Inflammatory macrophage (primary cell): ENCODE results near the gene MYL5.
A peak's percentile ranks its signal among the peaks of the same experiment; 100 is the strongest.
"Not testable (repeated sequence)": the region's sequence is repeated elsewhere in the genome, so short reads cannot be mapped to it uniquely, and the experiment has no call there.

Experiments used
- DNase-seq, 2 donors: peaks; one replicate each; pipeline ENCODE4 v3.0.0-alpha.2; 2020 to 2022

Gene MYL5

GRCh38 chr4:657834-658667, 16.3 kb upstream of the MYL5 start:
- no peak for DNase-seq

DNA sequence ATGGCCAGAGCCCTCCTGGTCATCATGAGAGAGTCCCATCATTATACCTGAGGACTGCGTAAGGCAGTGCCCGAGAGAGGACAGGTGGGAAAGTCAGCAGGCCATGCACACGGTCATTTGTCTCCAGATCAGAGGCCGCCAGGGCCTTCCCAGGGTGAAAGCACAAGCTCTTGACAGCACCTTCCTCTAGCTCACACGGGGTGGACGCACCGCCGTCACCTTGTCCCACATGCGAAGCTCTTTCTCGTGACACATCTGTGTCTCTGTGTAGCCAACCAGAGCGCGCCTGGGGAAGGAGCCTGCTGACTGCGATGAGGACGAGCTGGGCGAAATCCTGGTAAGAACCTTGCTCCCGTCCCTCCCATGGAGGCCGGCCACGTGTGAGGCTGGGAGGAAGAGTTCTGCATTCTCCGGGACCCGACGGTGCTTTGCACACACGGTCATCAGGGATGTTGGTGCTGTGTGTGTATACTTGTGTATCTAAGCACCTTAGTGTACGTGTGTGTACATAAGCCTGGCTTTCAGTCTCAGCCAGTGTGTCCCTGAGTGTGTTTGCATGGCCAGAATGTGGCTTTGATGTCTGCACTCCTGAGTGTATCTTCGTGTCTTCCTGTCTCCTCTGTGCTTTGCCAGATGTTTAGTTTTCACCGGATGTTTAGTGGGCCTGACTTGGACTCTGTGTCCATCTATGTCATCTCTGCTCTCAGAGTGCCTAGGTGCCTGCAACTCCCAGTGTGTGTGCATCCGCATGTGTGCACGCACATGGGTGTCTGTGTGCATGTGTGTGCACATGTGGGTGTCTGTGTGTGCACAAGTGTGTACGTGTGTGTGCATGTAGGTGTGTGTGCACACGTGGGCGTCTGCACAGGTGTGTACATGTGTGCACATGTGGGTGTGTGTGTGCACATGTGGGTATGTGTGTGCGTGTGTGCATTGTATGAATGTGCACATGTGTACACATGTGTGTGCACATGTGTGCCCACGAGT, 15.4 kb upstream of the MYL5 start:
- no peak for DNase-seq

DNA sequence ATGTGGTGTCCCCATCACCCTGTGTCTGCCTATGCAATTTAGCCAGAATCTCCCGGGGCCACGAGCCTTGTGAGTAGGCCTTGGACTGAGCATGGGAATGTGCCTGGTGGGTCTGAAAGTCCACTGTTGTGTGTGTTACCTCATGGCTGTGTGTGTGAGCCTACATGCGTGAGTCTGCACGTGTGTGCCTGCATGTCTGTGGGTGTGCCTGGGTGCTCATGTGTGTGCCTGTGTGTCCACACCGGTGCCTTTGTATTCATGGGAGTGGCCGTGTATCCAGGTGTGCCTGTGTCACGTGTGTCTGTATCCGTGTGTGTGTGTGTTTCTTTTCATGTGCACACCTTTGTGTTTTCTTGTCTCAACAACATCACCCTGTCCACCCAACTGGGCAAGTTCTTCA, 14.5 kb upstream of the MYL5 start:
- DNase-seq, result no peak

- no peak for DNase-seq
Measured at GRCh38 chr4:660401-660800, 13.9 kb upstream of the MYL5 start.

- DNase-seq, result no peak
Measured at GRCh38 chr4:661231-661630, 13.1 kb upstream of the MYL5 start.

DNA sequence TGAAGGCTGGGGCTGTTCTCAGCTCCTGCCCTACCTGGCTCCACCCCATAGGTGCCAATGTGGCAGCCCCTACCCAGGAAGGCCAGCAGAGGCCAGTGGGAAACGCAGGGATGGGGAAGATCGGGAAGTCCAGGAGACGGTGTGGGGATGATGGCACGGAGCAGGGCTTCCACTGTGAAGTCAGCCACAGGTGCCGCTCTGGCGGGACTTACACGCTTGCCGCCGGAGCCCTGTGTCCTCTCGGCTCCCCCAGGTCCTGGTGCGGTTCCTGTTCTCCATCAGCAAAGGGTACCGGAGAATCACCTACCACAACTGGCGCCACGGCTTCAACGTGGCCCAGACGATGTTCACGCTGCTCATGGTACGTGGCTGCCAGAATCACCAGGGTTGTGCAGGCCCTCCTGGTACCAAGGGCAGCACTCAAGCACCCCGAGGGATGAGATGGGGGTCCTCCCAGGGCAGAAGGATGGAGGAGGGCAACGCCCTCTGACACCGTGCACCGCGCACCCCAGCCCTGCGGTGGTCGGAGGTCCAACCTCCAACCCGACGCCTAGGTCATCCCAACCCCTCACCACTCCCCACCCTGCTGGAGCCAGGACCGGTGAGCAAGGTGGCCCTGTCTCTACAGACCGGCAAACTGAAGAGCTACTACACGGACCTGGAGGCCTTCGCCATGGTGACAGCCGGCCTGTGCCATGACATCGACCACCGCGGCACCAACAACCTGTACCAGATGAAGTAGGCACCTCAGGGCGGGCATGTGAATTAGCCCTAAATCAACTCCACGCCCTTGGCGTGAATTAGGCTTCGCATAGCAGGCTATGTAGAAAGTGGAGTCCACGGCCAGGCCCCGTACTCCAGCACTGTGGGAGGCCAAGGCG, 12.2 kb upstream of the MYL5 start:
- no peak for DNase-seq

GRCh38 chr4:663046-663437, 11.3 kb upstream of the MYL5 start:
- DNase-seq, result no peak

- DNase-seq, result peak; percentile 17 to 51
Measured at GRCh38 chr4:663438-664428, 10.6 kb upstream of the MYL5 start.

GRCh38 chr4:664713-665231, 9.6 kb upstream of the MYL5 start:
- no peak for DNase-seq

GRCh38 chr4:665381-665750, 9.0 kb upstream of the MYL5 start:
- DNase-seq, result no peak

- no peak for DNase-seq
Measured at GRCh38 chr4:665751-666435, 8.4 kb upstream of the MYL5 start.

DNA sequence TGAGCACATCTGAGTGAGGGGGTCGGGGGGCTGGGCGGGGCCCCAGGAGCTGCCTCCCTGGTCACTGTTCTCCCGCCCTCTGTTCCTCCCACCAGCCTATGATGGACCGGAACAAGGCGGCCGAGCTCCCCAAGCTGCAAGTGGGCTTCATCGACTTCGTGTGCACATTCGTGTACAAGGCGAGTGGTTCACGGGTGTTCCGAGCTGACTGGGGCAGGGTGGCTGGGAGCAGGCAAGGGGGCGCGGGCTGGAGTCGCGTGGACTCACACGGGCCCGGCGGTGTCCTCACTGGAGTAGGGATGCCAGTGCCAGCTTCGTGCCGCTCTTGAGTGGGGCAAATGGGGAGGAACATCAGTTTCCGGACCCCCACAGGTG, 7.9 kb upstream of the MYL5 start:
- DNase-seq, result no peak

GRCh38 chr4:666822-667544, 7.4 kb upstream of the MYL5 start:
- no peak for DNase-seq

DNA sequence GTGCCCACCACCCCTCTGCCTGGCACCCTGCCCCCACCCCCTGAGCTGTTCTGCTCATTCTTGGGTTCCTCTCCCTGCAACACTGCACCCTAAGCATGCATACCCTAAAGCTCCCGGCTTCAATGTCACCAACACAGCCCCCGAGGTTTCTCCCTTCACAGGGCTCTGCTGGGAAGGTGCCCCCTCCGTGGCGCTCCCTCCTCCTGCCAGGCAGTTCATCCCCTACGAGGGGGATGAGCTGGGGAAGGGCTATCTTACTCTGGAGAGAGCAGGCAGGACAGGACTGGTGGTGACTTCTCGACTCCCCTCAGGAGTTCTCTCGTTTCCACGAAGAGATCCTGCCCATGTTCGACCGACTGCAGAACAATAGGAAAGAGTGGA, 6.8 kb upstream of the MYL5 start:
- DNase-seq, result no peak

- not testable (repeated sequence) for DNase-seq
Measured at GRCh38 chr4:668219-668618, 6.1 kb upstream of the MYL5 start.

DNA sequence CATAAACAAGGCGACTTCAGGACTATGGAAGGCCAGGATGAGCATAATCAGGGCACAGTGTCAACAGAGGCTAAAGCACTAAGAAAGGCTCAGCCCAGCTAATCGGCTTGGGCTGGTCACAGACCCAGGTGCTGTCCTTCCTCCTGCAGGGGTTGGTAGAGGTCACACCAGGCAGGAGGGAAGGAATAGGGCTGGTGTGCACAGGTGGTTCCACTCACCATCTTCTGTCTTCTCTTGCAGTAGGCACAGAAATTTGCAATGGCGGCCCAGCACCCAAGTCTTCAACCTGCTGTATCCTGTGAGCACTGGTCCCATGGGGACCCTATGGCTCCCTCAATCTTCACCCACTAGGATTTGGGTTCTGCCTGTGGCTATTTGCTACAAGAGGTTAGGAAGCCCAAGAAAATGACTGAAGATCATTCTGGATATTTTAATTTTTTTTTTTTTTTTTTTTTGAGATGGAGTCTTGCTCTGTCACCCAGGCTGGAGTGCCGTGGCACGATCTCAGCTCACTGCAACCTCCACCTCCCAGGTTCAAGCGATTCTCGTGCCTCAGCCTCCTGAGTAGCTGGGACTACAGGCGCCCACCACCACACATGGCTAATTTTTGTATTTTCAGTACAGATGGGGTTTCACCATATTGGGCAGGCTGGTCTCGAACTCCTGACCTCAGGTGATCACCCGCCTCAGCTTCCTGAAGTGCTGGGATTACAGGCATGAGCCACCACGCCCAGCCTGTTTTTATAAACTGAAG, 4.4 kb upstream of the MYL5 start:
- DNase-seq, result not testable (repeated sequence)

DNA sequence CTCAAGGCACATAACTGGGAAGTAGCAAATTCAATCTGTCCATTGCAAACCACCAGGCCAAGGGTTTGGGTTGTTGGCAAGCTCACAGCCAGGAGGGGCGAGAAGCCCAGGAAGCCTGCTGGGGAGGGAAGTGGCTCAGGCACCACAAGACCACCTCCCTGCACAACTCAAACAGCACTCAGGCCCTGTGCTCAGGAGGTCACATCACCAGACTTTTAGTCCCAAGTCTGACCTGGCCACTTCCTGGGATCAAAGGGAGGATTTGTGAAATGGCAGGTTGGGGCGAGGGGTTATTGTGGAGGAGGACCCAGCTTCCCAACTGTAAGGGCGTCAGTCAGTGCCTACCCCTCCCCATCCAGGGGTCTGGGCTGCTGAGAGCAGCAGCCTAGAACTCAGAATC, 2.6 kb upstream of the MYL5 start:
- DNase-seq, result no peak

GRCh38 chr4:673349-674091, 822 bp upstream of the MYL5 start:
- peak; percentile 43 to 72 for DNase-seq
